Measurements from ENCODE around the gene NBAS.

The NBAS gene

DNA sequence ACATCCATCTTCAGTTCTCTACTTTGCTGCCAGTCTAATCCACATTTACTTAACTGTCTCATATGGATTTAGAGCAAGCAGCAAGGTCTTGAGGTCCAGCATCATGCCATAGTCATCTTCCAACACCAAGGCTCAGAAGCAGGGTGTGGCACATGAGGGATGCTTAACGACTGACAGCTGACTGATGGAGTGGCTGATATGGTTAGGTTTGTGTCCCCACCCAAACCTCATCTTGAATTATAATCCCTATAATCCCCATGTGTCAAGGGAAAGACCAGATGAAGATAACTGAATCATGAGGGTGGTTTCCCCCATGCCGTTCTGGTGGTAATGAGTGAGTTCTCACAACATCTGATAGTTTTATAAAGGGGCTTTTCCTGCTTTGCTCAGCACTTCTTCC, 257.3 kb downstream of the NBAS start:
- no peak for DNase-seq (ENCODE audit: low spot score)

DNA sequence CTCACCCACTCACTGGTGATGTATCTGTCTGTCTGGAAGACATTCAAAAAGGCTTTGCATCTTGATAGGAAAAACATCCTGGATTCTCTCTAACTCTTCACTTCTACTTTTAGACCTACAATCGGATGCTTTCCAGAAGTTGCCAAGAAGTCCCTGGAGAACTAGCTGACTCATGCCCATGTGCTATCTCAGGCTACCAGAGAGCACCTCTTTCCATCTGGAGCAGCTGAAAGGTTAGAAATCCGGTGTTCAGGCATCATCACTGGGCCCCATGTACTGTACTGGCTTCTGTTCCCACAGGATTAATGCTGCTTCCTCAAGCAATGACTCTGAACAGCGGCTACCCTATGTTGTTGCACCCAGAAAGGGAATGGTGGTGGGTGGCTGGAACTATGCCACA, 259.0 kb downstream of the NBAS start:
- no peak for DNase-seq (ENCODE audit: low spot score)

DNA sequence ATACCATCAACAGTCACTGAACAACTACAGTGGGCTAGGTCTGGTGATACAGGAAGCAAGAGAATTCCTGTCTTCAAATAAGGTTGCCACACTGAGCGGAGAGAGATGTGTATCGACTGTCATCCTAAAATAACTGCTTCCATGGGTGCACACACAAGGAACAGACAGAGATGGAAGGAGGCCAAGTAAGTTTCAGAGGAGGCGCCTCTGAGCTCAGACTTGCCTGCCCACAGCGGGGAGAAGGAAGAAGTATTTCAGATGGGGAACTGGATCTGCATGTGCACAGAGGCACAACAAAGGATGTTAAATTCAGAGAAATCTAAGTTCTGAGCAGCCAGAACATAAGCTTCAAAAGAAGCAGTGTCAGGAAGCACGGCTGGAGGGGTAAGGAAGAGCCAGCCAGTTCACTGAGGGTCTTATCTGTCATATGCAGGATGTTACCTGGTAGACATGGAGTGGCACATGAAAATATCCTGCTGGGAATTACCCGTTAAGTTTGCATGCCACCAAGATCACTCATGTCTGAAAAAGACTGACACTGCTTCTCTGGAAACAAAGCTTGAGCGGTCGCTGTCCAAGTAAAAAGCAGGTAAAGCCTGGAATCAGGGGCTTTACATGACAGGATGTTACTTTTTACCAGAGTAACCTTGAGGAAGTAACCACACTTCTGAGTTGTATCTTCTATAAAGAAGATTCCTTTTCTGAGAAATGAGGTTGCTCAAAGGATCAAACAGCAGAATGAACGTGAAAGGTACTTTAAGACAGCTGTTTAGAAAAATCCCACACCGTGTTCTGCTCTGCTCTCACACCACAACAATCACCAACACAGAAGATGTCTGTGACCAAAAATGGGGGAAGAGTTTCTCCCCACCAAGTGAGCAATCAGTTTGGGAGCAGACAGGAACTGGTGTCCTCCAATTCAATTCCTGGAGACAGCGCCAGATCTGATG, 260.2 kb downstream of the NBAS start:
- no peak for DNase-seq (ENCODE audit: low spot score)

DNA sequence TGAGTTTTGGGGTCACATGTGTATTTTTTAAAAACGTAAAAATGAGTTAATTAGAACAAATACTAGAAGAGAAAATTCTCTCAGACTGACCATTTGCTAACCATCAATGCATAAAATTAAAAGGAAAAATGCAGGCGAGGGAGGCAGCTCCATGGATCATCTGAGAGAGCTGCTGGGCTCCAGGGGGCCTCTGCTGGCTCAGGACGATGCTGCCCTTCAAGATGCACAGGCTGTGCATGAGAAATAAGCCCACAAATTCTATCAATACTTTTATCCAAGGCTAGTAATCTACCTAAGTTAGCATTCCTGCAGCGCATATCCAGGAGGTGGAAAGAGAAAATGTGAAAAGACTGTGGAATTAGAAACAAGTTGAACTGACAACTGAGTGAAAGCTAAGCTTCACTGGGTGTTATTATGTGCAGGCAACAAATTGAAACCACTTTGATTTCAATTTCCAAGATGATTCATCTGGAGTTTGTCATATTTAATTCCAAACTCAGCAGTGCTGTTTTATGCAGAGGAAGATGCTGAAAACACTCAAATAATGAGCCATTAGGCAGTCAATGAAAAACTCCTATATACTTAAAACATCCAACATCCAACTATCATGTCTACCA, 261.1 kb downstream of the NBAS start:
- no peak for DNase-seq (ENCODE audit: low spot score)

DNA sequence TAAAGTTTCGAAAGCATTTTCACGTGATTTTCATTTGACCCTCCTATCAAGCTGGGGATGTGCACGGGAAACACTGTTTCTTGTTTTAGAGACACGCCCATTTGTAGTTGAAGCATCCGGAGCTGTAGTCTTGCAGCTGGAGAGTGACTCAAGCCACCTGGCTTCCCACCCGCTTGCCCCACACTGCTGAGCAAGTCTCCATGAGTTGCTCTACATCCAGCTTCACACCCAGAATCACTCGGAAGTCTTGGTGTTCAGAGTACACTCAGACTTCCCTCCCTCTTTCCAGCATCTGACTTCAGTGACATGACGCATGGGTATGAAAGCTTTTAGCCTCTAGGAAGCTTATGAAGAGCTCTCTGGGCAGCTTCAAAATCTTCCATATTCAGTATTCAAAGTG, 262.4 kb downstream of the NBAS start:
- DNase-seq (ENCODE audit: low spot score), result no peak

DNA sequence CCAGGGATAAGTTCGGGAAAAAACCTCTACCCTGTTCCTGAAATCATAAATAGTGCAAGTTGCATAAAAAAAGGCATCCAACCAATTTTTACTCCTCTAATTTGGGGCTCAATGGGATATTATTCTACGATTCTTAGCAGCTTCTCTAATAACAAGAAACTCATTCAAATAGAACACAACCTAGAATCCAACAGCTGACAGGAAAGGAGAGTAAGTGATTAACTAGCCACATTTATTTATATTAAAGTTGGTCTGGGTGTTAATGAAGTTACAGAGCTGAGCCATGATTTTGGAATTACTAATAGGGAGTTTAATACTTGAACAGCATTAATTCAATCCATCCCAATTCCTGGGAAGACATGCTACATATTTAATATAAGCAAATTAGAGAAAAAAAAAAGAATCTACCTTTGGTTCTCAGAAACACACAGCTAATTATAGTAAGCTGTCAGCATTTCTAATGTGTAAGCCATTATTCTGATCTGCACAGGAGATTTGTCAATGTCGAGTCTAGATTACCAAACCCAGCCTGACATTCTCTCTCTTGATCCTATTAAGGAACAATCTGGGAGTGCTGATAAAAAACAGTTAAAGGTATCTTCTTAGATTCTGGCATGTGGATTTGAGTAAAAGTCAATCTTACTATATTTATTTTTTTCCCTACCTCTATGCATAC, 267.7 kb downstream of the NBAS start:
- DNase-seq (ENCODE audit: low spot score), result no peak

DNA sequence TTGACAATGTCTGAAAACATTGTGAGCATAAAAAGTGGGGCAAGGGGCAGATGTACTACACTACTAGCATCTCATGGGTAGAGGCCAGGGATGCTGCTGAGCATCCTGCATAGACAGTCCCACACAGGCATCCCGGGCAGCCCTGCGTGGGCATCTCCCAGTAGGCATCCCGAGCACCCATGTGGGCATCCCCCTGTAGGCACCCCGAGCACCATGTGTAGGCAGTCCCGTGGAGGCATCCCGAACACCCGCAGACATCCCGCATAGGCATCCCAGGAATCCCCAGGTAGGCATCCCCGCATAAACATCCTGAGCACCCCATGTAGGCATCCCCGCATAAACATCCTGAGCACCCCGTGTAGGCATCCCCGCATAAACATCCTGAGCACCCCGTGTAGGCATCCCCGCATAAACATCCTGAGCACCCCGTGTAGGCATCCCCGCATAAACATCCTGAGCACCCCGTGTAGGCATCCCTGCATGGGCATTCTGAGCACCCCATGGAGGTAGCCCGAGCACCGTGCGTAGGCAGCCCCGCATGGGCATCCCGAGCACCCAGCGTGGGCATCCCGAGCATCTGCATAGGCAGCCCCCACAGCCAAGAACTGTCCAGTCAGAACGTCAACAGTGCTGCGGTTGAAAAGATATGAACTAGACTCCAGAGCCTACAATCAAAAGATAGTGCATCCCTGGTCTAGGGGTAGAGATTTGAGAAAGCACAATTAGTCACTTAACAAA, 273.5 kb downstream of the NBAS start:
- DNase-seq (ENCODE audit: low spot score), result no peak

DNA sequence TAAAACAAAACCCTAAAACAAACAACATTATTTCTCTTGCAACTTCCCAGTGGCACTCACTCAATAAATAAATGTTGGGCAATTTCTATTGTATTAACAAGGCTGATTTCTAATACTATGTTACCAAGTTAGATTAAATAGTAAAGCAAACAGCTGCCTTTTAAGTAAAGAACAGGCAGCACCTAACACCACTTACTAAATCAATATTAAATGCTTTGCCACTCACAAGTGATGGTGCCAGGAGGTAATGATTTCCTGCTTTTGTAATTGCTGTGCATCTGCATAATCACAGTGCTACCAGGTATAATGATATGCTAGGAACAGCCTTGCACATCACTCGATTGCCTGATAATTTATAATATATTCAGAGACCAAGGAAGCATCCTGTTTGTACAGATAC, 276.5 kb downstream of the NBAS start:
- DNase-seq (ENCODE audit: low spot score), result no peak

DNA sequence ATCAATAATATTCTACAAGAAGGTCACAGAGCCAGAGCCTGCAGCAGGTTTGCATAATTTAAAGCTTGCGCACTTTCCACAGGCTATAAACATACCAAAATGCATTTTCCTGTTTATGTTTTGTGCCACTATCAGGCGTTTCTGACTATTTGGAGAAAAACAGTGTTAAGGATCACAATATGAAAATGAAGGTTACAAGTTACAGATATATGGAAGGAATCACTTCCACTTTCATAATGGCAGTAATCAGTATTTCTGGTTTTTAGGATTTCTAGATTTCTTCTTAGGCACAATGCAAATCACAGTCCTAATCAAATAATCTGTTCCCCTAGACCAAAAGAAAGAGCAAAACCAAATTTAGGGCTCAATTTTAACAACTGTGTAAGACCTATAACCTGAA, 279.5 kb downstream of the NBAS start:
- DNase-seq (ENCODE audit: low spot score), result no peak

DNA sequence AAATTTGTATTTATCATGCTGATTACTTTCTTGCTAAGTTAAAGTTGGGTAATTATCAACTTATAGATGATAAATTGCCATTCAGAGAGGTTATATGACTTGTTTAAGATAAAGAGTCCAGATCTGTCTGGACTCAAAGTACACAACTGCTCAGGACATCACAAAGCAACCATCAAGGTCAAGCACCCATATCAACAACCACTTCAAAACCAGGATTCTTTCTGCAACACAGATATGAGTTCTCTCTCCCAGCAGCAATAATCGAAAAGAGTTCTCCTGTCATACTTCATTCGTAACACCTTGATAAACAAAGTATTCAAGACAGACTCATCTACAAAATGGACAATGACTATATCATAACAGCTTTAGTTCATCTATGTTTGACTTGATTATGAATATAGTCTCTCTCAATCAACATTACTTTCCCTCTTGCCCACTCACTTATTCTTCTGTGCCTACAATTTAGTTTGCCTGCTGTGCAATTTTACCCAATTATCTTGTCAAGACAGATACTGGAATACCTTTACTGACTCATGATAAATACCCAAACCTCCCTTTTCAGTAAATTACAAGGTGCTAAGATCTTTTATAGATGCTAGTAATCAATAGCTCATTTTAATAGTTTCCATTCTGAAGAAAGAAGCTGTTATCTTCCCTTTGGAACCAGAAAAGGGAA, 281.8 kb downstream of the NBAS start:
- DNase-seq (ENCODE audit: low spot score), result no peak

DNA sequence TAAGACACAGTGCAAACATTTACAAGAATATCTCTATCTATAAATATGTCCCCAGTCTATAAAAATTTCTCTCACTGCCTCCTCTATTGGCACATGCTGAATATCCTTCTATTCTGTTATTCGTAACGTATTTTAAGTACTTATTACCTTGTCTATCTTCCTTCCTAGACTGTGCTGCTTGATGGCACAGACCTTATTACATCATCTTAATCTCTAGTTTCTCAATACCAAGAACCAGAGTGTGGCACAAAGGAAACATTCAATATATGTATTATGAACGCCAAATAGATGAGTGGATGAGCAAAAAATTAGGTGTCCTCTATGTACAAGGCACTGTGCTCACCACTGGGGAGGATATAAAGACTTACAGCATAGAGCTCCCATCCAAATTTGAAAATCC, 282.8 kb downstream of the NBAS start:
- no peak for DNase-seq (ENCODE audit: low spot score)

DNA sequence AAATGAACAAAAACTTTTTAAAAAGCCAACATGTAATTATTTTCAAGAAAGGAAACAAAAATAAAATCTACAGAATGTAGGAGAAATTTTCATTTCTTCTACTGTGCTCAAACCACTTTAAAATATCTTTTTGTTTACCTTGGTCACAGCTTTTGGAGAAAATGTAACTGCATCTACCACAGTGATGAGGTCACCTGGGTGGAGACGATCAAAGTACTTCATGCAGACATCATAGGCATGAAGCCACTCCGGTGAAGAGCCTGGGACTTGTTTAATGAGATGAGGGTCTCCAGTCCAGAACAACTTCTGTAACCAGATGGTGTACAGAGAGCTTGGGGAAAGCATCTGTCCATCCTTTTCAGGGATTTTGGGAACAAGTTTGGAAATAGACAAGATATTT, 285.8 kb downstream of the NBAS start:
- no peak for DNase-seq (ENCODE audit: low spot score)

DNA sequence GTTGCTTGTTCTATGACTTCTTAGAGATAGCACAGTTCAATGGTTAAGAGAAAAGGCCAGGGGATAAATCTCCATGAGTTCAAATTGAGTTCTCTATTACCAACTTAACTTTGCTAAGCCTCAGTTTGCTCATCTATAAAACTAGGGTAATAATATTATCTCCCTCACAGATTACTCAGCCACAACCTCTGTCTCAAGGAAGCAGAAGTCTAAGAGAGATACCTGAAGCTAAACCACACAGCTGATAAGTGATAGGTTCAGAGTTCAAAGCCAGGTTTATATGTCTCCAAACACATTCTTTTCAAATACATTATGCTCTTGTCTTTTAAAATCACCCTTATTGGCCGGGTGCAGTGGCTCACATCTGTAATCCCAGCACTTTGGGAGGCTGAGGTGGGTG, 287.7 kb downstream of the NBAS start:
- no peak for DNase-seq (ENCODE audit: low spot score)

DNA sequence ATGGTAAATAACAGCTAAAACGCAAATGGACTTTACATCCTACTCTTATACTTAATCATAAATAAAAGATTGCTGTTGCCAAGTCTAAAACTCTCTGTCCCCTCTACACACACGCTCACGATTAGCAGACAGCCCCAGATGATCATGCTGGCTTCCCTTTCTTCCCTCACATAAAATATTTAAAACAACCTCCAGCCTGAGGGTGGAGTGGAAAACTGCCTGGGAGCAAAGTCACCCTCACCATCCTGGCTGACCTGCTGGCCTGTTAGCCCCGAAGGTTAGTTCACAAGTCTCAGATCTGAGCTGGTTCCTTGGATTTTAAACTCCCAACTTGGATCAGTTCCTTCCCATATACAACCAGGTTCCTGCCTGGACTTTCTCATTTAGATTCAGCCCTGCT, 288.2 kb downstream of the NBAS start:
- no peak for DNase-seq (ENCODE audit: low spot score)

DNA sequence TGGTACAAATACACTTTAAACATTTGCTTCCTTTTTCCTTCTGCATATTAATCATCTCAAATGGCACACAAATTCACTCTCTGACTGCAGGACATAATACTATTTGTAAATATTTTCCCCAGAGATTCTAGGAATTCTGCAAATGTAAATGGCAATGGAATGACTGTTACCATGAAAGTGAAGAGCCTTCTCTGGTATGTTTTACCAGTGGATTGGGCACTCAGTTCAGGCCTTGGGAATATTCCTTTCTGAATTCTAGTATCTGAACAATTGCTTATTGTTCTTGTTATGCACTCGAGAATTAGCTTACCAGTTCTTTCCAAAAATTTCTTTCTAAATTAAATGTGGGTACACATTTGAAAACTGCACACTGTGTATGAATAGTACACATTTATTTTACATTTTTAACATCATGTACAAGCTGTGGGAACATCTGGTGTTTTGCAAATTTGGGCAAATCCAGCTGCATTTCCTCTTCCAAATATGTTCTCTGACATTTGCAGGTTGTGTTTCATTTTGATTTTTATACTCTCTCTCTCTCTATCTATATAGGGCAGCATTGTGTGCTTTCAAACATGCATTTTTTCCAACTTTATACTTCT, 289.1 kb downstream of the NBAS start:
- no peak for DNase-seq (ENCODE audit: low spot score)

DNA sequence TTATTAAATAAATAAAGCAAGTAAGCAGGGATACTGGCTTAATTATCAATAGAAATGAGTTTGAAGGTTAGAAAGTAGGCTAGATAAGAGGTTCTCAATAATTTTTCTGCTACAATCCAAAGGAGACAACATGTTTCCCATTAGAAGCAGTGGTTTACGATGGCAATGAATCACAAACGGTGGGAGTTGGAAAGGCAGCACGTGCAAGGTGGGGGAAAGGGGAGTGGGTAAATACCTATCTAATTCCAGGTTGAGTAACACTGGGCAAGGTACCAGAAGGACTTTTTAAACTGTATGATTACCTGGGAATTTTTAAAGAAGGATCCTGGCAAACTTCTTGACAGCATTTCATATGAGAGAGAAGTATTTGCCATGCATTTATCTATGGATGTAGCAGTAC, 289.9 kb downstream of the NBAS start:
- DNase-seq (ENCODE audit: low spot score), result no peak

DNA sequence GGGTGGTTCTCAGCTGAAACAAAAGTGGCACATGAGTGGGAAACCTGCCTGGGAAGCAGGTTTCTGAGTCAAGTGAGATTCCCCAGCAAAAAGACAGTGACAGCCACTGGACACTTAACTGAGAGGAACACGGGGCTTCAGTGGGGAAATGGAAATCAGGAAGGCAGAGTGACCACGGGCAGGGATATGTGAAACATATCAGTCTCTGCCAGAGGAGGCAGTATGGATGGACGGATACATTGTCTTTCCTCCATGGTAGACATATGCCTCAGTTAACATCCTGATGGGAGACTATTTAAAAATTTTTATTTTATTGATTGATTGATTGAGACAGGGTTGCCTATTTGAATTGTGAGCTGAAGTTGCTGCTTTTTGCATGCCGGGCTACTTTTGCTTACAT, 292.1 kb downstream of the NBAS start:
- no peak for DNase-seq (ENCODE audit: low spot score)

DNA sequence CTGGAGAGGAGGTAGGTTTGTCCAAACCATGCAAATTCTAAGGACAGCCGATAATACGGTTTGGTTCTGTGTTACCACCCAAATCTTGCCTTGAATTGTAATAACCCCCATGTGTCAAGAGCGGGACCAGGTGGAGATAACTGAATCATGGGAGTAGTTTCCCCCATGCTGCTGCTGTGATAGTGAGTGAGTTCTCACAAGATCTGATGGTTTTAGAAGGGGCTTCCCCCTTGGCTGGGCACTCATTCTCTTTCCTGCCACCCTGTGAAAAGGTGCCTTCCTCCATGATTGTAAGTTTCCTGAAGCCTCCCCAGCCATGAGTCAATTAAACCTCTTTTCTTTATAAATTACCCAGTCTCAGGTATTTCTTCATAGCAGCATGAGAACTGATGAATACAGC, 295.2 kb downstream of the NBAS start:
- DNase-seq (ENCODE audit: low spot score), result no peak

DNA sequence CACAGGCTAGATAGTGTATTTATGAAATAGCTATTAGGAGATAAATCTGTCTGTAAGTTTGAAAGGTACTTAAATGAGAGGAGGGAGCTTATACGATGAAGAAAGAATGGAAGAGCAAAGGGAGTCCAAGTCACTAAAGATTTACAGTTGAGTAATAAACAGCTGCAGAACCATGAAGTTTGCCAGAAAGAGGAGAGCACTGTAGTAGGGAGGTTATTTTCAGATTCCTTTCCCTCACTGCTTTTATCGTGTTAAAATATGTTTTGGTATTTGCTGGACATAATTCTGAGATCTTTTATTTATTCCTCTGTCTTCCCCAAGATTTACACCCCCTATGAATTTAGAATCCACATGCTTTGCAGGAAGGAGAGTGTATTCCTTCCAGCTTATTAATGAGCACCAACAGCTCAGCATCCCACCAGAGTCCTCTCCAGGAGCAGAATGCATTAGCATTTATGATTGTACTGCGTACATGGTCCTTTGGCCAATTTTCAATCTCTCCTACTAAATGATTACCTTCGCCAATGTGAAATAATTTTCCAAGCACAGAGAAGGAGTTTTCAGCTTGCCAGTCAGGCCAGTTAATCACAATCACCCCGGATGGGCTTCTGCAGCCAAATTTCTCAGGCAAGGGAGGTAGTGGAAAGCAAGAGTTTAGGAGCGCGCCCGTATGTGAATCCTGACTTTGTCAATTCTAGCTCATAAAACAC, 297.0 kb downstream of the NBAS start:
- no peak for DNase-seq (ENCODE audit: low spot score)

DNA sequence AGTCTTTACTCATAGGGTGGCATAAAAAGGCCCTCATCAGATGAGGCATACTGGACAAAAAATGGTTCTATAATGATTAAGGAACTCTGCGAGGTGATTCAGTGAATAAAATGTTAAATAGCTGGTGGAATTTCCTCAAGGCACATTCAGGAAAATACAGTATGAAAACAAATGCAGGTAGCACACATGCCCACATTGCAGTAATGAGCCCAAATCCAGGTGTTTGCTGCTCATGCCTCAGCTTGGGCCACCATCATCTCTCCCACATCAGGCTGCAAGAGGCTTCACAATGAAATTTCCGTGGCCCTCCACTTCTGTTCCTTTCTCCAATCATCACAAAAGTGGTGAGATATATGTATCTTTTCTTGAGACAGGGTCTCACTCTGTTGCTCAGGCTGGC, 298.3 kb downstream of the NBAS start:
- no peak for DNase-seq (ENCODE audit: low spot score)

DNA sequence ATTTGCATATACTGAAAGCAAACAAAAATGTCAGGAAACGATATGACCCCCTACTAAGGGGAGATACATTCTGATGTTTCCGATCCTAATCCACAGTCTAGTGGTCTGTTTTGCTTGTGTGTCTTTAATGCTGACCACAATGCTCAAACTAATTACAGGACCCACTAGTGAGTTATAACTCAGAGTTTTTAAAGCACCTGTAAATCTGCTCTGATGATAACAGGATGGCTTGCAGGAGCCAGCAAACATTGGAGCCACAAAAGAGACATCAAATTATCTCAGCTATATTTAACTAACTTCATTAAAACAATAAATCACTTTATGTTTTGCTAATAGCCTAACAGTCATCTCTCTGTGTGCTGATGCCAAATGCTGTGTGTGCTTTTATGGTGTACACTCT, 300.3 kb downstream of the NBAS start:
- no peak for DNase-seq (ENCODE audit: low spot score)
